Gastroesophageal sphincter (tissue), 3 donors: ENCODE measurements around the gene MCRIP1.

Experiments used
- POLR2A ChIP-seq, 2 donors: fragments of 450-650 bp; IDR thresholded peaks; one replicate each; pipeline ENCODE4 v1.6.1; 2017; ENCODE audit warnings: antibody characterized with exemption in 2 of 2, mild to moderate bottlenecking in 2 of 2, moderate library complexity in 1 of 2
- TF ChIP-seq, protein P1 (sequence below), 4 experiments: fragments of 200-600 bp in 2 of 4; fragments of 450-650 bp in 2 of 4; sonication (generic) in 1 of 4; IDR thresholded peaks; one replicate each; pipeline ENCODE4 v1.5.1; 2017 to 2019; ENCODE audit warnings: antibody characterized with exemption in 4 of 4, mild to moderate bottlenecking in 2 of 4, moderate library complexity in 2 of 4

- TF ChIP-seq, protein P1, sequence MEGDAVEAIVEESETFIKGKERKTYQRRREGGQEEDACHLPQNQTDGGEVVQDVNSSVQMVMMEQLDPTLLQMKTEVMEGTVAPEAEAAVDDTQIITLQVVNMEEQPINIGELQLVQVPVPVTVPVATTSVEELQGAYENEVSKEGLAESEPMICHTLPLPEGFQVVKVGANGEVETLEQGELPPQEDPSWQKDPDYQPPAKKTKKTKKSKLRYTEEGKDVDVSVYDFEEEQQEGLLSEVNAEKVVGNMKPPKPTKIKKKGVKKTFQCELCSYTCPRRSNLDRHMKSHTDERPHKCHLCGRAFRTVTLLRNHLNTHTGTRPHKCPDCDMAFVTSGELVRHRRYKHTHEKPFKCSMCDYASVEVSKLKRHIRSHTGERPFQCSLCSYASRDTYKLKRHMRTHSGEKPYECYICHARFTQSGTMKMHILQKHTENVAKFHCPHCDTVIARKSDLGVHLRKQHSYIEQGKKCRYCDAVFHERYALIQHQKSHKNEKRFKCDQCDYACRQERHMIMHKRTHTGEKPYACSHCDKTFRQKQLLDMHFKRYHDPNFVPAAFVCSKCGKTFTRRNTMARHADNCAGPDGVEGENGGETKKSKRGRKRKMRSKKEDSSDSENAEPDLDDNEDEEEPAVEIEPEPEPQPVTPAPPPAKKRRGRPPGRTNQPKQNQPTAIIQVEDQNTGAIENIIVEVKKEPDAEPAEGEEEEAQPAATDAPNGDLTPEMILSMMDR (IDR thresholded peaks at IDR 0.05), result no peak
- no peak for TF ChIP-seq POLR2A (IDR thresholded peaks at IDR 0.05)
Measured at GRCh38 chr17:81825841-81826466, 7.1 kb downstream of the MCRIP1 start.
